CD4-positive, alpha-beta T cell treated with Interleukin-15 for 4 hours (primary cell): Measurements from ENCODE around the gene ETV4.

Experiments
- DNase-seq: peaks from one replicate; pipeline ENCODE4 v3.0.0-alpha.2; 2020; ENCODE audit warnings: low spot score

The ETV4 gene

GRCh38 chr17:43572368-43572980, 26.3 kb upstream of the ETV4 start:
- DNase-seq = no peak

- DNase-seq = no peak
Observed at GRCh38 chr17:43570518-43570928, 24.4 kb upstream of the ETV4 start.

- no peak for DNase-seq
Observed at GRCh38 chr17:43568506-43569082, 22.5 kb upstream of the ETV4 start.

- DNase-seq = no peak
Observed at GRCh38 chr17:43563600-43564594, 17.8 kb upstream of the ETV4 start.

- DNase-seq = no peak
Observed at GRCh38 chr17:43562679-43563599, 16.8 kb upstream of the ETV4 start.

GRCh38 chr17:43560461-43561427, 14.6 kb upstream of the ETV4 start:
- DNase-seq = no peak

GRCh38 chr17:43559161-43559816, 13.1 kb upstream of the ETV4 start:
- DNase-seq = no peak

- DNase-seq = no peak
Observed at GRCh38 chr17:43558805-43559160, 12.6 kb upstream of the ETV4 start.

- DNase-seq = no peak
Observed at GRCh38 chr17:43556292-43556691, 10.2 kb upstream of the ETV4 start.

- DNase-seq = no peak
Observed at GRCh38 chr17:43554857-43555256, 8.7 kb upstream of the ETV4 start.

GRCh38 chr17:43553573-43553972, 7.4 kb upstream of the ETV4 start:
- no peak for DNase-seq

GRCh38 chr17:43552229-43552837, 6.2 kb upstream of the ETV4 start:
- DNase-seq = no peak

GRCh38 chr17:43550754-43551153, 4.6 kb upstream of the ETV4 start:
- no peak for DNase-seq

GRCh38 chr17:43549496-43549895, 3.4 kb upstream of the ETV4 start:
- no peak for DNase-seq

- DNase-seq = no peak
Observed at GRCh38 chr17:43548689-43549379, 2.7 kb upstream of the ETV4 start.

- DNase-seq = no peak
Observed at GRCh38 chr17:43547659-43548256, 1.6 kb upstream of the ETV4 start.

GRCh38 chr17:43547189-43547550, 1.0 kb upstream of the ETV4 start:
- no peak for DNase-seq

GRCh38 chr17:43545383-43545632, 832 bp downstream of the ETV4 start:
- DNase-seq = peak; percentile 8
